BJ (cell line): ENCODE data around the gene COL18A1. TPM values are rescaled to one million over a fixed set of nuclear protein-coding genes. Genes with fewer than 3 reads are reported as not detected.

Source experiments
- CTCF ChIA-PET: fragments of 350-600 bp; formaldehyde crosslinking; extraction: SDS; loops from one replicate; lab custom pipeline; 2021; ENCODE audit warnings: antibody characterized with exemption, inconsistent platforms; lab: Yijun Ruan, JAX
- POLR2A ChIA-PET: fragments of 300-600 bp; sonication (Branson Sonifier 250); formaldehyde crosslinking; extraction: SDS; loops from one replicate; lab custom pipeline; 2021; ENCODE audit warnings: antibody characterized with exemption; lab: Charles Lee
- DNase-seq: peaks from one replicate; pipeline ENCODE4 v3.0.0-alpha.2; 2011; ENCODE audit warnings: low read depth
- H3K27me3 ChIP-seq: 2 replicates; pipeline ENCODE4 v1.6.0; 2011; ENCODE audit warnings: low read length; ENCODE audit not compliant: control insufficient read depth, insufficient read depth
- H3K36me3 ChIP-seq: 2 replicates; pipeline ENCODE4 v1.5.1; 2011; ENCODE audit warnings: low read length; ENCODE audit not compliant: control insufficient read depth, insufficient read depth
- H3K4me3 ChIP-seq: 2 replicates; pipeline ENCODE4 v1.5.1; 2011; ENCODE audit warnings: low read depth, mild to moderate bottlenecking, control low read depth, low read length
- CTCF ChIP-seq: IDR thresholded peaks from 2 replicates; pipeline ENCODE4 v1.5.1; 2011; ENCODE audit warnings: low read depth, mild to moderate bottlenecking, control low read depth, inconsistent platforms, low read length, moderate library complexity; ENCODE audit not compliant: insufficient read depth
- polyA plus RNA-seq: library from polyadenylated mRNA; depleted of rRNA; stranded (reverse); fragments of >200 nt; gene quantifications from 2 replicates; pipeline ENCODE4 v1.2.3, GENCODE V29; 2011

Gene COL18A1
- polyA plus RNA-seq, 1 experiment: 99.7 TPM

GRCh38 chr21:45465105-45465504 is 60.1 kb downstream of the COL18A1 start:
- ChIA-PET CTCF (no interaction called here), POLR2A (no interaction called here)
- no peak for TF ChIP-seq CTCF
- DNase-seq: no peak
- H3K4me3 ChIP-seq: no peak overlapping the region
- H3K27me3 ChIP-seq: no peaks in the 10 kb centered on the region
- H3K36me3 ChIP-seq: peaks cover 4% of the 10 kb centered on the region

- Histone ChIP-seq H3K36me3 (peaks cover 4% of the 10 kb centered on the region), H3K27me3 (no peaks in the 10 kb centered on the region), H3K4me3 (no peak overlapping the region)
- ChIA-PET CTCF (interaction anchor here (1.3 kb wide), 1 partner anchor 12 kb away, joined by 3 read pairs; no protein-coding TSS in a partner anchor), POLR2A (no interaction called here)
- no peak for DNase-seq
- TF ChIP-seq CTCF: no peak
Measured at GRCh38 chr21:45465611-45466329, 60.8 kb downstream of the COL18A1 start.

GRCh38 chr21:45466330-45467220 is 61.6 kb downstream of the COL18A1 start:
- CTCF ChIA-PET: interaction anchor here (1.3 to 1.5 kb wide), 2 partner anchors 11 to 27 kb away, joined by 3 read pairs; no protein-coding TSS in a partner anchor
- no peak overlapping the region for H3K4me3 ChIP-seq
- H3K27me3 ChIP-seq: no peaks in the 10 kb centered on the region
- no peak for DNase-seq
- peaks cover 4% of the 10 kb centered on the region for H3K36me3 ChIP-seq
- POLR2A ChIA-PET: no interaction called here
- TF ChIP-seq CTCF: no peak

GRCh38 chr21:45467221-45467779 is 62.3 kb downstream of the COL18A1 start:
- no peak for DNase-seq
- POLR2A ChIA-PET: no interaction called here
- Histone ChIP-seq H3K4me3 (no peak overlapping the region), H3K36me3 (peaks cover 4% of the 10 kb centered on the region), H3K27me3 (no peaks in the 10 kb centered on the region)
- no peak for TF ChIP-seq CTCF
- CTCF ChIA-PET: interaction anchor here (1.3 to 1.5 kb wide), 2 partner anchors 10 to 28 kb away, joined by 3 read pairs; no protein-coding TSS in a partner anchor
